ENCODE results near the gene SMAD2. TPM values are rescaled to one million over a fixed set of nuclear protein-coding genes. Genes with fewer than 3 reads are reported as not detected.

SMAD2 gene
- total and polyA plus RNA-seq, 9 of the 15 experiments (the other 6 are each of a cell fraction or from before 2014, with no cell fraction given): 9.2 to 49.6 (median 33.7) TPM

GRCh38 chr18:47936952-47937351 is 6.5 kb upstream of the SMAD2 start (continued):
- TF ChIP-seq, protein P1, sequence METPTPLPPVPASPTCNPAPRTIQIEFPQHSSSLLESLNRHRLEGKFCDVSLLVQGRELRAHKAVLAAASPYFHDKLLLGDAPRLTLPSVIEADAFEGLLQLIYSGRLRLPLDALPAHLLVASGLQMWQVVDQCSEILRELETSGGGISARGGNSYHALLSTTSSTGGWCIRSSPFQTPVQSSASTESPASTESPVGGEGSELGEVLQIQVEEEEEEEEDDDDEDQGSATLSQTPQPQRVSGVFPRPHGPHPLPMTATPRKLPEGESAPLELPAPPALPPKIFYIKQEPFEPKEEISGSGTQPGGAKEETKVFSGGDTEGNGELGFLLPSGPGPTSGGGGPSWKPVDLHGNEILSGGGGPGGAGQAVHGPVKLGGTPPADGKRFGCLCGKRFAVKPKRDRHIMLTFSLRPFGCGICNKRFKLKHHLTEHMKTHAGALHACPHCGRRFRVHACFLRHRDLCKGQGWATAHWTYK (CRISPR knock-in tag; IDR thresholded peaks at IDR 0.05): no peak
- no peak for TF ChIP-seq NCOA4 (IDR thresholded peaks at IDR 0.05; ENCODE audit: partially characterized antibody)
- TF ChIP-seq NELFE (IDR thresholded peaks at IDR 0.05; ENCODE audit: insufficient read depth, insufficient read length): no peak

- Histone ChIP-seq H3K79me2 (ENCODE audit: control insufficient read depth, insufficient read depth, low read length) (no peaks in the 10 kb centered on the region), H2AFZ (ENCODE audit: low read depth, low read length) (no peak overlapping the region), H3K36me3 (ENCODE audit: control insufficient read depth, insufficient read depth, low read length) (no peaks in the 10 kb centered on the region), H3K4me1 (replicated peaks in 1 of 2; ENCODE audit: control insufficient read depth in 2 of 2, insufficient read depth in 2 of 2, low read length in 2 of 2) (peaks cover 5 to 6% of the 10 kb centered on the region in 2 experiments; a peak in 3 of 5 replicates), H3K27me3 (ENCODE audit: control insufficient read depth in 2 of 2, insufficient read depth in 2 of 2, low read length in 2 of 2) (peaks cover 0 to 6% of the 10 kb centered on the region in 2 experiments; a peak in 2 of 5 replicates), H4K20me1 (replicated peaks; ENCODE audit: control insufficient read depth, insufficient read depth, low read length) (no peaks in the 10 kb centered on the region), H3K9me3 (replicated peaks; ENCODE audit: control insufficient read depth, insufficient read depth, low read depth, low read length) (no peaks in the 10 kb centered on the region), H3K4me3 (no peak overlapping the region), H3K9ac (ENCODE audit: insufficient read depth in 1 of 2, low read depth in 2 of 2, low read length in 2 of 2) (no peak overlapping the region), H3K4me2 (ENCODE audit: insufficient read depth, low read length) (no peak overlapping the region), H3K27ac (ENCODE audit: extremely low read depth, low read depth, low read length) (no peak overlapping the region), H3K9me1 (ENCODE audit: control insufficient read depth, insufficient read depth, low read length) (no peaks in the 10 kb centered on the region)
- WGBS (ENCODE audit: insufficient coverage, low coverage, missing lambda C conversion rate): 0% methylated on average over 1 of the region's 1 CpG
- CTCF ChIA-PET (ENCODE audit: low intra/inter-chr PET ratio): no interaction called here
- POLR2A ChIA-PET: interaction anchor here (0.6 kb wide), 1 partner anchor 29 kb away, joined by 3 read pairs; no protein-coding TSS in a partner anchor
- intact Hi-C loops (cut with micrococcal nuclease): no loop called here
- ATAC-seq: no peak
- no peak for FAIRE-seq
- in situ Hi-C loops (cut with MboI): no loop called here
- no TSS peak for BruUV-seq (replicated peaks)
- DNase-seq (ENCODE audit: extremely low read depth in 1 of 4, low spot score in 3 of 4): no peak
- no peak for TF ChIP-seq NR2F6 (CRISPR knock-in tag; IDR thresholded peaks at IDR 0.05)
- no peak for TF ChIP-seq SMARCB1 (IDR thresholded peaks at IDR 0.05; ENCODE audit: insufficient read length, low read depth)
Measured at GRCh38 chr18:47935321-47936055, 5.0 kb upstream of the SMAD2 start.
